SHP77 (cell line): ENCODE data around the gene DROSHA.
A peak's percentile ranks its signal among the peaks of the same experiment; 100 is the strongest.
"Not testable (repeated sequence)": the region's sequence is repeated elsewhere in the genome, so short reads cannot be mapped to it uniquely, and the experiment has no call there.

Experiments
- DNase-seq, 2 experiments: peaks; one replicate each; lab custom pipeline; 2025; lab: John Stamatoyannopoulos, UW

The DROSHA gene

GRCh38 chr5:31531888-31532547 lies at the start of gene DROSHA, which contains the start of gene C5orf22:
Gene DROSHA (minus strand): TSS chr5:31532093. CDS start chr5:31529059, 3,034 bp downstream.
Gene C5orf22 (plus strand): TSS chr5:31532301. CDS start chr5:31532393, 92 bp downstream.
- DNase-seq, result peak; percentile 99 to 100

GRCh38 chr5:31579558-31579957 lies 47.7 kb upstream of the DROSHA start:
- DNase-seq, result no peak

GRCh38 chr5:31577438-31577837 lies 45.5 kb upstream of the DROSHA start:
- no peak for DNase-seq

GRCh38 chr5:31574772-31575171 lies 42.9 kb upstream of the DROSHA start:
- DNase-seq, result no peak

- no peak for DNase-seq
These were observed 41.7 kb upstream of the DROSHA start for GRCh38 chr5:31573494-31574142.

GRCh38 chr5:31569068-31569467 lies 37.2 kb upstream of the DROSHA start:
- no peak for DNase-seq

- DNase-seq, result no peak
These were observed 36.5 kb upstream of the DROSHA start for GRCh38 chr5:31568302-31568835.

GRCh38 chr5:31566362-31566761 lies 34.5 kb upstream of the DROSHA start:
- DNase-seq, result not testable (repeated sequence)

GRCh38 chr5:31563216-31563615 lies 31.3 kb upstream of the DROSHA start:
- DNase-seq, result no peak

- DNase-seq, result no peak
These were observed 30.1 kb upstream of the DROSHA start for GRCh38 chr5:31561946-31562345.

- no peak for DNase-seq
These were observed 28.0 kb upstream of the DROSHA start for GRCh38 chr5:31559942-31560341.

GRCh38 chr5:31556461-31556860 lies 24.6 kb upstream of the DROSHA start:
- DNase-seq, result no peak

- no peak for DNase-seq
These were observed 22.7 kb upstream of the DROSHA start for GRCh38 chr5:31554552-31554951.

GRCh38 chr5:31553863-31554262 lies 22.0 kb upstream of the DROSHA start:
- no peak for DNase-seq

GRCh38 chr5:31551878-31552277 lies 20.0 kb upstream of the DROSHA start:
- DNase-seq, result no peak

- DNase-seq, result not testable (repeated sequence)
These were observed 17.2 kb upstream of the DROSHA start for GRCh38 chr5:31549114-31549513.

GRCh38 chr5:31537851-31538250 lies 6.0 kb upstream of the DROSHA start:
- no peak for DNase-seq

- DNase-seq, result no peak
These were observed 5.5 kb upstream of the DROSHA start for GRCh38 chr5:31537349-31537748.

GRCh38 chr5:31536873-31537272 lies 5.0 kb upstream of the DROSHA start:
- no peak for DNase-seq

- no peak for DNase-seq
These were observed 2.7 kb upstream of the DROSHA start for GRCh38 chr5:31534527-31535046.

GRCh38 chr5:31531543-31531887 lies 378 bp downstream of the DROSHA start:
- DNase-seq, result peak; percentile 52 to 66

- no peak for DNase-seq
These were observed 1.2 kb downstream of the DROSHA start for GRCh38 chr5:31530541-31531265.

- no peak for DNase-seq
These were observed 8.9 kb downstream of the DROSHA start for GRCh38 chr5:31523041-31523440.
